Activated CD4-positive, CD25-positive, alpha-beta regulatory T cell treated with anti-CD3 and anti-CD28 coated beads, Interleukin-2, amount 50 U/mL, for 24 hours (primary cell): Measurements from ENCODE around the gene GABRD.

Experiments used
- ATAC-seq, 2 donors: fragments of 150-1000 bp; cut with Tn5 transposase; one replicate each; pipeline ENCODE4 v1.10.0; 2021; ENCODE audit warnings: mild to moderate bottlenecking in 1 of 2, moderate library complexity in 1 of 2

The GABRD gene

GRCh38 chr1:2056955-2057590 lies 37.9 kb downstream of the GABRD start:
- no peak for ATAC-seq

GRCh38 chr1:2059290-2059953 lies 40.3 kb downstream of the GABRD start:
- ATAC-seq: no peak

- no peak for ATAC-seq
These were observed 40.9 kb downstream of the GABRD start for GRCh38 chr1:2060072-2060471.

GRCh38 chr1:2060535-2060934 lies 41.4 kb downstream of the GABRD start:
- ATAC-seq: no peak

GRCh38 chr1:2061065-2061778 lies 42.1 kb downstream of the GABRD start:
- no peak for ATAC-seq

- no peak for ATAC-seq
These were observed 46.6 kb downstream of the GABRD start for GRCh38 chr1:2065699-2066098.

GRCh38 chr1:2067393-2067792 lies 48.2 kb downstream of the GABRD start:
- ATAC-seq: no peak

- ATAC-seq: no peak
These were observed 48.8 kb downstream of the GABRD start for GRCh38 chr1:2067981-2068380.

- ATAC-seq: no peak
These were observed 49.8 kb downstream of the GABRD start for GRCh38 chr1:2068951-2069350.

GRCh38 chr1:2070016-2070415 lies 50.9 kb downstream of the GABRD start:
- ATAC-seq: no peak

GRCh38 chr1:2070800-2071530 lies 51.8 kb downstream of the GABRD start:
- ATAC-seq: no peak

- peak in 1 of 2 donors; percentile 24 for ATAC-seq
These were observed 53.1 kb downstream of the GABRD start for GRCh38 chr1:2072109-2072806.

- no peak for ATAC-seq
These were observed 53.7 kb downstream of the GABRD start for GRCh38 chr1:2072891-2073290.

- no peak for ATAC-seq
These were observed 54.5 kb downstream of the GABRD start for GRCh38 chr1:2073382-2074230.

- ATAC-seq: no peak
These were observed 55.3 kb downstream of the GABRD start for GRCh38 chr1:2074396-2074795.

GRCh38 chr1:2074944-2075740 lies 56.0 kb downstream of the GABRD start:
- no peak for ATAC-seq

- ATAC-seq: no peak
These were observed 57.7 kb downstream of the GABRD start for GRCh38 chr1:2076826-2077225.

GRCh38 chr1:2078170-2078569 lies 59.0 kb downstream of the GABRD start:
- ATAC-seq: no peak

- no peak for ATAC-seq
These were observed 60.4 kb downstream of the GABRD start for GRCh38 chr1:2079396-2080085.

- ATAC-seq: no peak
These were observed 61.0 kb downstream of the GABRD start for GRCh38 chr1:2080140-2080539.
